Measurements from ENCODE around the gene GPR61.

GPR61 gene

DNA sequence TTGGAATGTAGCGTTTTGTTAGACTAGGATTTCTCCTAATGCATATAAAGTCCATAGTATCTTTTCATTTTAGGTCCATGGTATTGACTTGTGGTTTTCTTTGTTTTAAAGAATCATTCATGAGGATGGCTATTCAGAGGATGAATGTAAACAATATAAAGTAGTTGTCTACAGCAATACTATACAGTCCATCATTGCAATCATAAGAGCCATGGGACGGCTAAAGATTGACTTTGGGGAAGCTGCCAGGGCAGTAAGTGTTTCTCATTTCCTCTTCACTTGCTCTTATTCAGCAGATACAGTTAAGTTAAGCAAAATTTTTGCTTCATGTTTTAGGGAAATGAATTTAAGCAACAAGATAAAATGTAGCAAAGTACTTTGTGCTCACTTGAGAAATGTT, 34.1 kb downstream of the GPR61 start:
- no peak for DNase-seq

- DNase-seq: no peak
Measured at GRCh38 chr1:109578947-109579443, 39.3 kb downstream of the GPR61 start.

DNA sequence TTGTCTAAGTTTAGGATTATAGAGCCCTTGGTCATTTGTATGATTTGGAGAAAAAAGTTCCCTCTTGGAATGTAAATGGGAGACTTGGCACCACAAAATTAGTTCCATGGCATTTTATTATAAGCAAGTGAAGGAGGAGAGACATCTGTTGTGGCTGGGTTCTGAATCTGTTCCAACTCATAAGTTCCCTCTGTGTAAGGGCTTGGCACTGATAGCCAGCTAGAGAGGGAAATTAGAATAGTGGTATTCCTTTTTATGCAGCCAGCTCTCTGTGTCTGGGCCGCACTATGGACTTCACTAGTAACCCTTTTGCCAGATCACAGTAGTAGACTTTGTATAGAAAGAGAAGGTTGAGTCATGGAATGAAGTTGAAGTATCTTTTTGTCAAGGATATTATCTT, 39.8 kb downstream of the GPR61 start:
- no peak for DNase-seq

GRCh38 chr1:109582021-109582420, 42.3 kb downstream of the GPR61 start:
- no peak for DNase-seq

DNA sequence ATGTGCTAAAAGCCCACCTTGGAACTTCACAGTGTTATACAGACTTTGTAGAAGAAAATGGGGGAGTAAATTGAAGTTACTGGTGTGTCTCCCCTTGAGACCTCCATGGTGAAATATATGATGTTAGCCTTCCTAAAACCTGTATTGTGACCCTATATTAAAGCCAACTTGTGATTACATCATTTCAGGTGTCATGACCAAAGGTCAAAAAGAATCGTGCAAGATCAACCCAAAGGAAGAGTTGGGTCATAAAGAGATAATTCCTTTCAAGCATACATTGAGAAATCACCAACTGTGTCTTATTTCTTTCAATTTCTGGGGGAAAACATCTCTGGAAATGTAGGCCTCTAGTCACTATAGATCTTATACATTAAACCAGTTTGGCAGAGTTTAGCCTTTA, 45.1 kb downstream of the GPR61 start:
- no peak for DNase-seq

- no peak for DNase-seq
Measured at GRCh38 chr1:109586055-109586454, 46.4 kb downstream of the GPR61 start.

- no peak for DNase-seq
Measured at GRCh38 chr1:109589177-109589576, 49.5 kb downstream of the GPR61 start.

DNA sequence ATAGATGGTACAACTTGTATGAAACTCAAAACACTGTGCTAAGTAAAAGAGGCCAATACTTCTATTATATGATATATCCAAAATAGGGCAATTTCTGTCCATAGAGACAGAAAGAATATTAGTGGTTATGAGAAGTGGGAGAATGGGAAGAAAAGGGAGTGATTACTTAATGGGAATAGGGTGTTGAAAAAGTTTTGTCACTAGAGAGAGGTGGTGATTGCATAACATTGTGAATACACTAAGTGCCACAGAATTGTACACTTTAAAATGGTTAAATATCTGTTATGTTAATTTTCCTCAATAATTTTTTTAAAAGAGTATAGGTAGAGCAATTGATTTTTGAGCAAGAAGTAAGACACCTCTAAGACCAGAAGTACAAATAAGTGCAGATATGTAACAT, 50.0 kb downstream of the GPR61 start:
- no peak for DNase-seq

GRCh38 chr1:109592916-109593315, 53.2 kb downstream of the GPR61 start:
- DNase-seq: no peak

GRCh38 chr1:109595531-109595930, 55.9 kb downstream of the GPR61 start:
- no peak for DNase-seq

All from NCI-H1048 (cell line).